ENCODE results near the gene CD63. TPM values are rescaled to one million over a fixed set of nuclear protein-coding genes. Genes with fewer than 3 reads are reported as not detected.

Gene CD63
- total and polyA plus RNA-seq, 5 donors from 2014 or later: 46.4 to 205 (median 167) TPM

- DNase-seq: peak; percentile 50 to 79 (median 60)
- H3K4me3 Mint-ChIP-seq: peak overlapping the region in 2 of 4 donors; percentile 16 to 55
- ATAC-seq (ENCODE audit: low read depth in 2 of 2): peak; percentile 62 to 68
- H3K9me3 Mint-ChIP-seq: peaks cover 0 to 2% (median 0%) of the 10 kb centered on the region in 7 donors
- H3K9me3 ChIP-seq (ENCODE audit: control insufficient read depth in 2 of 2, low read length in 2 of 2): no peaks in the 10 kb centered on the region
- peaks cover 28% of the 10 kb centered on the region for H3K4me1 ChIP-seq (ENCODE audit: control insufficient read depth, insufficient read depth, low read length, poor library complexity, severe bottlenecking)
- peaks cover 16% of the 10 kb centered on the region for H3K36me3 ChIP-seq (ENCODE audit: control insufficient read depth, insufficient read depth, low read length)
- peak overlapping the region in 2 of 3 donors; percentile 37 to 63 for H3K27ac Mint-ChIP-seq
- no peaks in the 10 kb centered on the region for H3K27me3 ChIP-seq (ENCODE audit: control insufficient read depth, insufficient read depth, low read length)
- H3K27ac ChIP-seq (ENCODE audit: insufficient read depth, low read length, poor library complexity, severe bottlenecking): peak overlapping the region; percentile 23
- H3K36me3 Mint-ChIP-seq: peaks cover 4% of the 10 kb centered on the region
- H3K4me1 Mint-ChIP-seq: peaks cover 0 to 34% (median 18%) of the 10 kb centered on the region in 4 donors
- no peaks in the 10 kb centered on the region for H3K27me3 Mint-ChIP-seq
- H3K4me3 ChIP-seq (ENCODE audit: low read depth, low read length): no peak overlapping the region
Measured at GRCh38 chr12:55724226-55724939, 4.4 kb downstream of the CD63 start.

GRCh38 chr12:55723516-55724225 lies 5.1 kb downstream of the CD63 start:
- no peak overlapping the region for H3K4me3 ChIP-seq (ENCODE audit: low read depth, low read length)
- DNase-seq (no peak), ATAC-seq (ENCODE audit: low read depth in 2 of 2) (no peak)
- Mint-ChIP-seq H3K27me3 (no peaks in the 10 kb centered on the region), H3K4me1 (peaks cover 0 to 35% (median 18%) of the 10 kb centered on the region in 4 donors), H3K4me3 (peak overlapping the region in 1 of 4 donors; percentile 29), H3K9me3 (peaks cover 0 to 2% (median 0%) of the 10 kb centered on the region in 7 donors), H3K36me3 (peaks cover 4% of the 10 kb centered on the region), H3K27ac (no peak overlapping the region)
- H3K36me3 ChIP-seq (ENCODE audit: control insufficient read depth, insufficient read depth, low read length): peaks cover 23% of the 10 kb centered on the region
- peaks cover 25% of the 10 kb centered on the region for H3K4me1 ChIP-seq (ENCODE audit: control insufficient read depth, insufficient read depth, low read length, poor library complexity, severe bottlenecking)
- no peak overlapping the region for H3K27ac ChIP-seq (ENCODE audit: insufficient read depth, low read length, poor library complexity, severe bottlenecking)
- no peaks in the 10 kb centered on the region for H3K27me3 ChIP-seq (ENCODE audit: control insufficient read depth, insufficient read depth, low read length)
- no peaks in the 10 kb centered on the region for H3K9me3 ChIP-seq (ENCODE audit: control insufficient read depth in 2 of 2, low read length in 2 of 2)

- H3K9me3 Mint-ChIP-seq: peaks cover 0 to 2% (median 0%) of the 10 kb centered on the region in 7 donors
- H3K9me3 ChIP-seq (ENCODE audit: control insufficient read depth in 2 of 2, low read length in 2 of 2): no peaks in the 10 kb centered on the region
- peaks cover 25% of the 10 kb centered on the region for H3K36me3 ChIP-seq (ENCODE audit: control insufficient read depth, insufficient read depth, low read length)
- no peak overlapping the region for H3K27ac Mint-ChIP-seq
- H3K36me3 Mint-ChIP-seq: peaks cover 7% of the 10 kb centered on the region
- H3K27ac ChIP-seq (ENCODE audit: insufficient read depth, low read length, poor library complexity, severe bottlenecking): no peak overlapping the region
- H3K4me1 Mint-ChIP-seq: peaks cover 0 to 42% (median 22%) of the 10 kb centered on the region in 4 donors
- DNase-seq: no peak
- no peak for ATAC-seq (ENCODE audit: low read depth in 2 of 2)
- H3K27me3 Mint-ChIP-seq: no peaks in the 10 kb centered on the region
- H3K27me3 ChIP-seq (ENCODE audit: control insufficient read depth, insufficient read depth, low read length): no peaks in the 10 kb centered on the region
- H3K4me3 Mint-ChIP-seq: peak overlapping the region in 2 of 4 donors; percentile 10 to 29
- H3K4me1 ChIP-seq (ENCODE audit: control insufficient read depth, insufficient read depth, low read length, poor library complexity, severe bottlenecking): peaks cover 28% of the 10 kb centered on the region
- no peak overlapping the region for H3K4me3 ChIP-seq (ENCODE audit: low read depth, low read length)
Measured at GRCh38 chr12:55722948-55723347, 5.9 kb downstream of the CD63 start.

GRCh38 chr12:55721601-55722213 lies 7.1 kb downstream of the CD63 start:
- ATAC-seq (ENCODE audit: low read depth in 2 of 2): no peak
- Mint-ChIP-seq H3K4me1 (peaks cover 0 to 45% (median 27%) of the 10 kb centered on the region in 4 donors), H3K27me3 (no peaks in the 10 kb centered on the region)

GRCh38 chr12:55720894-55721444 lies 7.8 kb downstream of the CD63 start:
- H3K36me3 Mint-ChIP-seq: peaks cover 7% of the 10 kb centered on the region
- no peaks in the 10 kb centered on the region for H3K27me3 Mint-ChIP-seq
- Histone ChIP-seq H3K4me1 (ENCODE audit: control insufficient read depth, insufficient read depth, low read length, poor library complexity, severe bottlenecking) (peaks cover 34% of the 10 kb centered on the region), H3K36me3 (ENCODE audit: control insufficient read depth, insufficient read depth, low read length) (peaks cover 25% of the 10 kb centered on the region), H3K4me3 (ENCODE audit: low read depth, low read length) (no peak overlapping the region), H3K27ac (ENCODE audit: insufficient read depth, low read length, poor library complexity, severe bottlenecking) (no peak overlapping the region), H3K27me3 (ENCODE audit: control insufficient read depth, insufficient read depth, low read length) (no peaks in the 10 kb centered on the region), H3K9me3 (ENCODE audit: control insufficient read depth in 2 of 2, low read length in 2 of 2) (no peaks in the 10 kb centered on the region)
- peaks cover 0 to 44% (median 29%) of the 10 kb centered on the region in 4 donors for H3K4me1 Mint-ChIP-seq
- H3K9me3 Mint-ChIP-seq: peaks cover 0 to 2% (median 0%) of the 10 kb centered on the region in 7 donors
- no peak for DNase-seq
- no peak overlapping the region for H3K27ac Mint-ChIP-seq
- no peak overlapping the region for H3K4me3 Mint-ChIP-seq
- ATAC-seq (ENCODE audit: low read depth in 2 of 2): no peak

More at GRCh38 chr12:55721601-55722213, 7.1 kb downstream of the CD63 start:
- Mint-ChIP-seq H3K4me3 (peak overlapping the region in 2 of 4 donors; percentile 19 to 43), H3K36me3 (peaks cover 7% of the 10 kb centered on the region), H3K9me3 (peaks cover 0 to 2% (median 0%) of the 10 kb centered on the region in 7 donors), H3K27ac (no peak overlapping the region)
- no peaks in the 10 kb centered on the region for H3K27me3 ChIP-seq (ENCODE audit: control insufficient read depth, insufficient read depth, low read length)
- no peak overlapping the region for H3K4me3 ChIP-seq (ENCODE audit: low read depth, low read length)
- peaks cover 25% of the 10 kb centered on the region for H3K36me3 ChIP-seq (ENCODE audit: control insufficient read depth, insufficient read depth, low read length)
- H3K27ac ChIP-seq (ENCODE audit: insufficient read depth, low read length, poor library complexity, severe bottlenecking): no peak overlapping the region
- H3K4me1 ChIP-seq (ENCODE audit: control insufficient read depth, insufficient read depth, low read length, poor library complexity, severe bottlenecking): peaks cover 28% of the 10 kb centered on the region
- H3K9me3 ChIP-seq (ENCODE audit: control insufficient read depth in 2 of 2, low read length in 2 of 2): no peaks in the 10 kb centered on the region
- no peak for DNase-seq

GRCh38 chr12:55720071-55720564 lies 8.7 kb downstream of the CD63 start, which contains the start of gene RDH5:
Gene RDH5, plus strand, starts transcription at chr12:55720393. Its CDS starts 792 bp downstream, at chr12:55721185.
- H3K27me3 Mint-ChIP-seq: no peaks in the 10 kb centered on the region
- Histone ChIP-seq H3K9me3 (ENCODE audit: control insufficient read depth in 2 of 2, low read length in 2 of 2) (no peaks in the 10 kb centered on the region), H3K36me3 (ENCODE audit: control insufficient read depth, insufficient read depth, low read length) (peaks cover 25% of the 10 kb centered on the region), H3K4me1 (ENCODE audit: control insufficient read depth, insufficient read depth, low read length, poor library complexity, severe bottlenecking) (peaks cover 42% of the 10 kb centered on the region), H3K27me3 (ENCODE audit: control insufficient read depth, insufficient read depth, low read length) (no peaks in the 10 kb centered on the region), H3K27ac (ENCODE audit: insufficient read depth, low read length, poor library complexity, severe bottlenecking) (no peak within 1 kb of the TSS), H3K4me3 (ENCODE audit: low read depth, low read length) (no peak within 1 kb of the TSS)
- H3K4me1 Mint-ChIP-seq: peaks cover 8 to 46% (median 32%) of the 10 kb centered on the region in 4 donors
- peaks cover 10% of the 10 kb centered on the region for H3K36me3 Mint-ChIP-seq
- H3K4me3 Mint-ChIP-seq: no peak within 1 kb of the TSS
- no peaks in the 10 kb centered on the region for H3K9me3 Mint-ChIP-seq
- no peak for ATAC-seq (ENCODE audit: low read depth in 2 of 2)
- DNase-seq: no peak
- no peak within 1 kb of the TSS for H3K27ac Mint-ChIP-seq

- Histone ChIP-seq H3K27me3 (ENCODE audit: control insufficient read depth, insufficient read depth, low read length) (no peaks in the 10 kb centered on the region), H3K36me3 (ENCODE audit: control insufficient read depth, insufficient read depth, low read length) (peaks cover 25% of the 10 kb centered on the region), H3K4me3 (ENCODE audit: low read depth, low read length) (no peak overlapping the region), H3K4me1 (ENCODE audit: control insufficient read depth, insufficient read depth, low read length, poor library complexity, severe bottlenecking) (peaks cover 37% of the 10 kb centered on the region), H3K9me3 (ENCODE audit: control insufficient read depth in 2 of 2, low read length in 2 of 2) (no peaks in the 10 kb centered on the region), H3K27ac (ENCODE audit: insufficient read depth, low read length, poor library complexity, severe bottlenecking) (no peak overlapping the region)
- ATAC-seq (ENCODE audit: low read depth in 2 of 2): no peak
- Mint-ChIP-seq H3K36me3 (peaks cover 10% of the 10 kb centered on the region), H3K27me3 (no peaks in the 10 kb centered on the region), H3K9me3 (no peaks in the 10 kb centered on the region), H3K4me1 (peaks cover 8 to 41% (median 25%) of the 10 kb centered on the region in 4 donors), H3K27ac (no peak overlapping the region), H3K4me3 (no peak overlapping the region)
- no peak for DNase-seq
Measured at GRCh38 chr12:55719371-55719770, 9.4 kb downstream of the CD63 start.

Measured in CD4-positive, CD25-positive, alpha-beta regulatory T cell (primary cell).